Fibroblast of upper back skin (primary cell): ENCODE results near the gene ARFGAP1.
A peak's percentile ranks its signal among the peaks of the same experiment; 100 is the strongest.
"Not testable (repeated sequence)": the region's sequence is repeated elsewhere in the genome, so short reads cannot be mapped to it uniquely, and the experiment has no call there.

Experiments used
- DNase-seq: peaks from one replicate; pipeline ENCODE4 v3.0.0-alpha.2; 2013

Gene ARFGAP1

GRCh38 chr20:63293456-63293855 lies 20.8 kb downstream of the ARFGAP1 start:
- DNase-seq, result no peak

- DNase-seq, result no peak
These were observed 21.4 kb downstream of the ARFGAP1 start for GRCh38 chr20:63293871-63294535.

- no peak for DNase-seq
These were observed 21.9 kb downstream of the ARFGAP1 start for GRCh38 chr20:63294536-63294900.

- DNase-seq, result no peak
These were observed 22.4 kb downstream of the ARFGAP1 start for GRCh38 chr20:63295018-63295417.

GRCh38 chr20:63295422-63295821 lies 22.8 kb downstream of the ARFGAP1 start:
- DNase-seq, result no peak

GRCh38 chr20:63295846-63296245 lies 23.2 kb downstream of the ARFGAP1 start:
- DNase-seq, result no peak

- DNase-seq, result no peak
These were observed 24.1 kb downstream of the ARFGAP1 start for GRCh38 chr20:63296531-63297299.

GRCh38 chr20:63297371-63297781 lies 24.8 kb downstream of the ARFGAP1 start:
- no peak for DNase-seq

GRCh38 chr20:63297796-63298572 lies 25.4 kb downstream of the ARFGAP1 start:
- no peak for DNase-seq

- DNase-seq, result no peak
These were observed 26.2 kb downstream of the ARFGAP1 start for GRCh38 chr20:63298731-63299312.

- DNase-seq, result no peak
These were observed 29.1 kb downstream of the ARFGAP1 start for GRCh38 chr20:63301671-63302070.

- no peak for DNase-seq
These were observed 30.6 kb downstream of the ARFGAP1 start for GRCh38 chr20:63303095-63303666.

- DNase-seq, result no peak
These were observed 32.8 kb downstream of the ARFGAP1 start for GRCh38 chr20:63305393-63305792.

GRCh38 chr20:63305933-63306672 lies 33.5 kb downstream of the ARFGAP1 start:
- DNase-seq, result not testable (repeated sequence)

GRCh38 chr20:63306673-63307537 lies 34.3 kb downstream of the ARFGAP1 start:
- DNase-seq, result no peak

GRCh38 chr20:63307538-63308217 lies 35.1 kb downstream of the ARFGAP1 start:
- no peak for DNase-seq

- DNase-seq, result no peak
These were observed 35.8 kb downstream of the ARFGAP1 start for GRCh38 chr20:63308218-63308911.

- DNase-seq, result peak; percentile 14
These were observed 36.9 kb downstream of the ARFGAP1 start for GRCh38 chr20:63309261-63310071.
